ENCODE results near the gene PCDHGC4.

PCDHGC4 gene

DNA sequence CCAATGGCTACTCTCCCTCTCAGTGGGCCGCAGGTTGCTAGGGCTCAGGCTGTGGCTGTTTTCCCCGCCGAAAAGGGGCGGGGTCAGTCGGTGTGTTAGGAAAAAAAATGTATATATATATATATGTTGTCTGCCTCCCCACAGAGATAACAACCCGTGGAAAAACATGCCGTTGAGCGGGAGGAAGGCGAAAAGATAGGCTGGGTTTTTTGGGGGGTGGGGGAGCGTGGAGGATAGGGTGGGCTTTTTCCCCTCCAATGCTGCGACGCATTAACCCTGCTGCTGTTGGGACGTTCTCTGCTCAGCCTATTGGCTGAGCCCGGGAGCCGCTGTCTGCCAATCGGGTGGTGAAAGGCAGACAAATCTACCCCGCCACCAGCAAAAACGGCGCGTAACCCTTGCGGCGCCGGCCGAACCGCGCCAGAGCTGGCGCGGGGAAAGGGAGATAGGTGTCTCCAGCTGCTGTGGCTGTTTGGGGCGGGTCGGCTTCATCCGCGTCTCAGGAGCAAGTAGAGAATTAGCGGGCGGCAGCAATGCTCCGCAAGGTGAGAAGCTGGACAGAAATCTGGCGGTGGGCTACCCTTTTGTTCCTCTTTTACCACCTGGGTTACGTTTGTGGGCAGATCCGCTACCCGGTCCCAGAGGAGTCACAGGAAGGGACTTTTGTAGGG, at the start of gene PCDHGC4:
TSS of gene PCDHGC4 (plus strand) at position 390 of the 671 bp plus-strand sequence. CDS start at position 534, 144 bp downstream.
- no peak for DNase-seq (ENCODE audit: low read depth)

DNA sequence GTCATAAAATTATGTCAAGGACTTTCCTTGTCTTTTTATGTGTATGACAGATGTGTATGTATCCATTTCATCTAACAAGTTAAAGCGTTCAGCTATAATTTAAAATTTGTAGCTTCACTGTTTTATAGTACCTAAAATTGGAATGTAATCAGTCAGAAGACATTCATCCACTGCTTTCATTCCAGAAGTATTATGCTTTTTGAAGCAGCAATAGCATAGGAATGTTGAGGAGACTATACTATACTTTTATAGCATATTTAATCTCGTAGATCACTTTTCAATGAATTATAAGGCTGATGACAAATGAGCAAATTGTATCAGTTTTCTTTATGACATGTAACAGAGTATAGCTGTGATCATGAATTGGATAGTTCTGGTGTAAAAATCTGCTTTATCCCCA, 47.6 kb upstream of the PCDHGC4 start:
- no peak for DNase-seq (ENCODE audit: low read depth)

DNA sequence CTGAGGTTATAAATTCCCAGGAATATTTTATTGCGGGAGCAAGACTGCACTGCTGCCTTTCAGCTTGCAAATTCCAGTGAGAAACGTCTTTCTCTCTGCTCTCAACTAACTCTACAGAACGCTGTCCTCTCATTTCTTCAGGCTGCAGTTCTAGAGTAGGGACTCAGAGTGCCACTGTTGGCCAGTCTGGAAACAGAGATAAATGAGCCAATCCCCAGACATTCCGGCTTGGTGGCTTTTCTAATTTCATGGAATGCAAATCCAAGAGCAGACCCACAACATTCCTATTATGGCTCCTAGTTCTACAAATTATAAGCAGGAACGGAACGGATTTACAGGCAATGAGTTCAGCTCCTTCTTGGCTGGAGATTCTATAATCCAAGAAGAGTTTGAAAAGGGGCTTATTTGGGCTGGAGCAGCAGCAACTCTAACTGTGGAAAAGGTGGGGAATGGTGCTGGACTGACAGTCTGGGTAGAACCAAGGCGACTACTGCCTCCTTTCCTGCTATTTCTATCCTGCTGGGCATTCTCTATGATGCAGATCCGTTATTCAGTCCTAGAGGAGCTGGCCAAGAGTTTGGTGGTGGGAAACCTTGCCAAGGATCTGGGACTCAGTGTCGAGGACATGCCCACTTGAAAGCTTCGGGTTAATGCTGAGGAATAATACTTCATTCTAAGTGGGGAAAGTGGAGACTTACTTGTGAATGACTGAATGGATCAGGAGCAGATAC, 45.3 kb upstream of the PCDHGC4 start:
- DNase-seq (ENCODE audit: low read depth) = no peak

DNA sequence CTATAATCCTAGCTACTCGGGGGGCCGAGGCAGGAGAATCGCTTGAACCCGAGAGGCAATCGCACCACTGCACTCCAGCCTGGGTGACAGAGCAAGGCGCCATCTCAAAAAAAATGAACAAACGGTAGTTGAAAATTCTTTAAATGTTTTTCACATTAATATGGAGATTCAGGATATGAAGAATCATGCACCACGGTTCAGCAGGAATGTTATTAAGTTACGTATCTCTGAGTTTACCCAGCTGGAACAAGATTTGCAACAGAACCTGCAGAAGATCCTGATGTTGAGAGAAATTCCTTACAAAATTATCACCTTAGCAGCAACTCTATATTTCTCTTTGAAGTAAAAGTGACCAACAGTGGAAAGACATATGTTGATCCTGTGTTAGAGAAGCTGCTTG, 44.5 kb upstream of the PCDHGC4 start:
- no peak for DNase-seq (ENCODE audit: low read depth)

DNA sequence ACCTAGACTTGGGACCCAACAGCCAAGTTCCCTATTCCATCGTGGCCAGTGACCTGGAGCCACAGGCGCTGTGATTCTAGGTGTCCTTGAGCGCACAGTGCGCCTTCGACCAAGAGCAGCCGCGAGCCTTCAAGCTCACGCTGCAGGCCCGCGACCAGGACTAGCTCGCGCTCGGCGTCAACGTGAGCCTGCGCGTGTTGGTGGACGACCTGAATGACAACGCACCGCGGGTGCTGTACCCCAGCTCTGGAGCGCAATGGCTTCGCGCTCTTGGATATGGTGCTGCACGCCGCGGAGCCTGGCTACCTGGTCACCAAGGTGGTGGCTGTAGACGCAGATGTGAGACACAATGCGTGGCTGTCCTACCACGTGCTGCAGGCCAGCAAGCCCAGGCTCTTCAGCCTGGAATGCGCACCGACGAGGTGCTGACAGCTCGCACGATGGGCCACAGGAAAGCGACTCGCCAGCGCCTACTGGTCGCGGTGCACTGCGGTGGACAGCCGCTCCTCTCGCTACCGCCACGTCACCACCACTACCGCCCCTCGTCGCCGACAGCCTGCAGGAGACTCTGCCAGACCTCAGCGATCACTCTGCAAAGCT, 43.2 kb upstream of the PCDHGC4 start:
- DNase-seq (ENCODE audit: low read depth) = no peak

DNA sequence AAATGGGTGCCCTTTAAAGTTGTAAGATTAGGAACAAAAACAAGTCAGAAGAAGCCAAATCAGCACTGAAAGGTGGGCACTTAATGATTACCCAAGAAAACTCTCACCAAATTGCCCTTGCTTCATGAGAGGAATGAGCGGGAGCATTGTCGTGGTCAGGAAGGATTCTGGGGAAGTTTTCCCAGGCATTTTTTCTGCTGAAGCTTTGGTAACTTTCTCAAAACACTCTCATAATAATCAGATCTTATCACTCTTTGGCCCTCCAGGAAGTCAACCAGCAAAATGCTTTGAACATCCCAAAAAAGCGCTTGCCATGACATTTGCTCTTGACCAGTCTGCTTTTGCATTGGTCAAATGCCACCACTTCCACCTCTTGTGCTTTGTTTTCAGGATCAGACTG, 19.5 kb upstream of the PCDHGC4 start:
- peak; percentile 61 for DNase-seq (ENCODE audit: low read depth)

DNA sequence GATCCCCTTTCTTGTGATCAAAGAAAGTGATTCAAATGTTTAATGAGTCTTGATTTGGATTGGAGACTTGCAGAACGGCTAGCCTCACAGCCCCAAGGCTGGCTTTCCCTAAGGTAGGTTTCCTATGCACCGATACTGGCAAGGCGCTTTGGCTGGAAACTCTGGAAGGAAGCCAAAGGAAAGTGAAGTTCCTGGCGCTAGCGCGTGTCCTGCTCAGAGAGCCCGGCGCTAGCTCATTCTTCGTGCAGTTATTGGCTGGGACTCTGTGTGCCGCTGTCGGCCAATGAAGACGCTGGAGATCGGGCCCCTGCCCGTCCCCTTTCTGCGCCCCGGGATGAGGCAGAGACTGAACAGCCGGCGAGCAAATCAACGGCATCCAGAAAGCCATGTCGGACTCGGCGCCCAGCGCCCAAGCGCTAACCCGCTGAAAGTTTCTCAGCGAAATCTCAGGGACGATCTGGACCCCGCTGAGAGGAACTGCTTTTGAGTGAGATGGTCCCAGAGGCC, 9.2 kb upstream of the PCDHGC4 start, which contains the start of gene PCDHGC3:
TSS of gene PCDHGC3 (plus strand) at position 342 of the 507 bp plus-strand sequence. CDS start at position 493, 151 bp downstream.
- peak; percentile 91 for DNase-seq (ENCODE audit: low read depth)

DNA sequence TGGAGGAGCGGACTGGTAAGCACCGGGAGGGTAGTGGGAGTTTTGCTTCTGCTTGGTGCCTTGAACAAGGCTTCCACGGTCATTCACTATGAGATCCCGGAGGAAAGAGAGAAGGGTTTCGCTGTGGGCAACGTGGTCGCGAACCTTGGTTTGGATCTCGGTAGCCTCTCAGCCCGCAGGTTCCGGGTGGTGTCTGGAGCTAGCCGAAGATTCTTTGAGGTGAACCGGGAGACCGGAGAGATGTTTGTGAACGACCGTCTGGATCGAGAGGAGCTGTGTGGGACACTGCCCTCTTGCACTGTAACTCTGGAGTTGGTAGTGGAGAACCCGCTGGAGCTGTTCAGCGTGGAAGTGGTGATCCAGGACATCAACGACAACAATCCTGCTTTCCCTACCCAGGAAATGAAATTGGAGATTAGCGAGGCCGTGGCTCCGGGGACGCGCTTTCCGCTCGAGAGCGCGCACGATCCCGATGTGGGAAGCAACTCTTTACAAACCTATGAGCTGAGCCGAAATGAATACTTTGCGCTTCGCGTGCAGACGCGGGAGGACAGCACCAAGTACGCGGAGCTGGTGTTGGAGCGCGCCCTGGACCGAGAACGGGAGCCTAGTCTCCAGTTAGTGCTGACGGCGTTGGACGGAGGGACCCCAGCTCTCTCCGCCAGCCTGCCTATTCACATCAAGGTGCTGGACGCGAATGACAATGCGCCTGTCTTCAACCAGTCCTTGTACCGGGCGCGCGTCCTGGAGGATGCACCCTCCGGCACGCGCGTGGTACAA, 8.5 kb upstream of the PCDHGC4 start:
- DNase-seq (ENCODE audit: low read depth) = peak; percentile 73

DNA sequence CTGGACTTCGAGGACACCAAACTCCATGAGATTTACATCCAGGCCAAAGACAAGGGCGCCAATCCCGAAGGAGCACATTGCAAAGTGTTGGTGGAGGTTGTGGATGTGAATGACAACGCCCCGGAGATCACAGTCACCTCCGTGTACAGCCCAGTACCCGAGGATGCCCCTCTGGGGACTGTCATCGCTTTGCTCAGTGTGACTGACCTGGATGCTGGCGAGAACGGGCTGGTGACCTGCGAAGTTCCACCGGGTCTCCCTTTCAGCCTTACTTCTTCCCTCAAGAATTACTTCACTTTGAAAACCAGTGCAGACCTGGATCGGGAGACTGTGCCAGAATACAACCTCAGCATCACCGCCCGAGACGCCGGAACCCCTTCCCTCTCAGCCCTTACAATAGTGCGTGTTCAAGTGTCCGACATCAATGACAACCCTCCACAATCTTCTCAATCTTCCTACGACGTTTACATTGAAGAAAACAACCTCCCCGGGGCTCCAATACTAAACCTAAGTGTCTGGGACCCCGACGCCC, 7.7 kb upstream of the PCDHGC4 start:
- no peak for DNase-seq (ENCODE audit: low read depth)

DNA sequence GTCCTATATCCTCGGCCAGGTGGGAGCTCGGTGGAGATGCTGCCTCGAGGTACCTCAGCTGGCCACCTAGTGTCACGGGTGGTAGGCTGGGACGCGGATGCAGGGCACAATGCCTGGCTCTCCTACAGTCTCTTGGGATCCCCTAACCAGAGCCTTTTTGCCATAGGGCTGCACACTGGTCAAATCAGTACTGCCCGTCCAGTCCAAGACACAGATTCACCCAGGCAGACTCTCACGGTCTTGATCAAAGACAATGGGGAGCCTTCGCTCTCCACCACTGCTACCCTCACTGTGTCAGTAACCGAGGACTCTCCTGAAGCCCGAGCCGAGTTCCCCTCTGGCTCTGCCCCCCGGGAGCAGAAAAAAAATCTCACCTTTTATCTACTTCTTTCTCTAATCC, 7.0 kb upstream of the PCDHGC4 start:
- no peak for DNase-seq (ENCODE audit: low read depth)

DNA sequence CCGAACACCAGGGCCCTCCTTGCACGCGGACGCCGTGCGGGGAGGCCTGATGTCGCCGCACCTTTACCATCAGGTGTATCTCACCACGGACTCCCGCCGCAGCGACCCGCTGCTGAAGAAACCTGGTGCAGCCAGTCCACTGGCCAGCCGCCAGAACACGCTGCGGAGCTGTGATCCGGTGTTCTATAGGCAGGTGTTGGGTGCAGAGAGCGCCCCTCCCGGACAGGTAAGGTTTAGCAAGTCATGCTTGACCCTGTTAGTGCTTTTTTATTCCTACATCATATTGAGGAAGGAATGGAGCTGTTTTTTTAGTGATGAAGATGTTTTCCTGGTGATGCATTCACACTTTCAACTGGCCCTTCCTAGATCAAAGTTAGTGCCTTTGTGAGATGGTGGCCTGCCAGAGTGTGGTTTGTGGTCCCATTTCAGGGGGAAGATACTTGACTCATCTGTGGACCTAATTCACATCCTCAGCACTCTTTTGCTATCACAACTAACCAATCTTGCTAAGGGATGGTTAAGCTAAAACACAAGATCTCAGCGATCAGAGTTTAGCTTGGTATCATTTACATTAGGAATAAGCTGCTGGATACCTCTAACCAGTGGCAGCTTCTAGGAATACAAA, 6.4 kb upstream of the PCDHGC4 start:
- DNase-seq (ENCODE audit: low read depth) = no peak

DNA sequence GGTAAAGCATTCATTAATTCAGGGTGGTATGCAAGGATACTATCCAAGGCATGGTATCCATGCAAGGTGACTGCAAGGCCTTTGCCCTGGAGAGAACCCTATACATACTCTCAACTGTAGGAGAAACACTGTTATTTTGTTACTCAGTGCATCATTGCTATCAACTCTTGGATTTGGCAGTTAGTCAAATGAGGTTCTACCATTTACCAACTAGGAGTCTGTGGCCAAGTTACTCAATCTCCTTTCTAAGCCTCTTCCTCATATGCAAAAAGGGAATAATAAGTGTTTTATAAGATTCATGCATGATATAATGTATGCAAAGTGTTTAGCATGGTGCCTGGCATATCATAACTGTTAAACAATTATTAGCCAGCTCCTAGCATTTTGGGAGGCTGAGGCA, 5.1 kb upstream of the PCDHGC4 start:
- peak; percentile 31 for DNase-seq (ENCODE audit: low read depth)

DNA sequence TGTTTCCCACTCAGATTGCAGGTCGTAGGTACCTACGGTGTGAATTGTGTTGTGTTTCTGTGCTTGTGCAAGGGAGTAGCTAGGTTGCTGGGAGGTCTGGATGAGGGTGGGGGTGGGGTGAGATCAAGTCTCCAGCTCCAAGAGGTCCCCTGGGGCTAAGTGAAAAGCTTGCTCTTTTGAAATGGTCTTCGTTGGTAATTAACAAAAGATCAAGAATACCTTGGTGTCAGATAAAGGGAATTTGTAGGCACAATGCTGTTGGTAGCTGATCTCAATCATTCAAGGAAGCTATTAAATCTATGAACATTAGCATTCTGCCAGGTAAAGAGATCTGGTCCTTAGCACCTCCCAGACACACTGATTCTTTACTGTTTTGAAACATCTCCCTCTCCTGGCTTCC, 928 bp upstream of the PCDHGC4 start:
- no peak for DNase-seq (ENCODE audit: low read depth)

DNA sequence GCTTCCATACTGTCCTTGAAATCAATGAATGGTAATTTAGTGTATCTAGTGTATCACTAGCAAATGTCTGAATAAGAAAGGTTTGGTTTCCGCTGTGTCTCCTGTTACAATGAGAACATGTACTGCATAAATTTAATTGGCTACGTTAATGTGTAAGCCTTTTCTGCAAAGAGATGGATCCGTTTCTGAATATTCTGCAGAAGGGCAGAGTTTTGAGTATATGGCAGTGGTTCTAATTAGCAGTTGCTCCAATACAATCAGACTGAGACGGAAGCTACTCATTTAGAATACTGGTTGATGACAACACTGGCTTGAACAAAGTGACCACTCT, 555 bp upstream of the PCDHGC4 start:
- DNase-seq (ENCODE audit: low read depth) = no peak

DNA sequence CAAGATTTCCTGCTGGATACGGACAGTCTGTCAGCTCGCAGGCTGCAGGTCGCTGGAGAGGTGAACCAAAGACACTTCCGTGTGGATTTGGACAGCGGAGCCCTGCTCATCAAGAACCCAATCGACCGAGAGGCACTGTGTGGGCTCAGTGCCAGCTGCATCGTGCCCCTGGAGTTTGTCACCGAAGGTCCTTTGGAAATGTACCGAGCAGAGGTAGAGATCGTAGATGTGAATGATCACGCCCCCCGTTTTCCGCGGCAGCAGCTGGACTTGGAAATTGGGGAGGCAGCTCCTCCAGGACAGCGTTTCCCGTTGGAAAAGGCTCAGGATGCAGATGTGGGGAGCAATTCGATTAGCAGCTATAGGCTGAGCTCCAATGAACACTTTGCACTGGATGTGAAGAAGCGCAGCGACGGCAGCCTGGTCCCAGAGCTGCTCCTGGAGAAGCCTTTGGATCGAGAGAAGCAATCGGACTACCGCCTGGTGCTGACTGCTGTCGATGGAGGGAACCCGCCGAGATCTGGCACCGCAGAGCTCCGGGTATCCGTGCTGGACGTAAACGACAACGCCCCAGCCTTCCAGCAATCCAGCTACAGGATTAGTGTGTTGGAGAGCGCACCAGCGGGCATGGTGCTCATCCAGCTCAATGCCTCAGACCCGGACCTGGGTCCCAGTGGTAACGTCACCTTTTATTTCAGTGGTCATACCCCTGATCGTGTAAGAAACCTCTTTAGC, 658 bp downstream of the PCDHGC4 start:
- DNase-seq (ENCODE audit: low read depth) = no peak

DNA sequence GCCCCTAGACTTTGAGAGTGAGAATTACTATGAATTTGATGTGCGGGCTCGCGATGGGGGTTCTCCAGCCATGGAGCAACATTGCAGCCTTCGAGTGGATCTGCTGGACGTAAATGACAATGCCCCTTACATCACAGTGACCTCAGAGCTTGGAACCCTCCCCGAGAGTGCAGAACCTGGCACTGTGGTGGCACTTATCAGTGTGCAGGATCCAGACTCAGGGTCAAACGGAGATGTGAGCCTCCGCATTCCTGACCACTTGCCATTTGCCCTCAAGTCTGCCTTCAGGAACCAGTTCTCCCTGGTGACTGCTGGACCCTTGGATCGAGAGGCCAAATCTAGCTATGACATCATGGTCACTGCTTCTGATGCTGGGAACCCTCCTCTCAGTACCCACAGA, 1.3 kb downstream of the PCDHGC4 start:
- no peak for DNase-seq (ENCODE audit: low read depth)

DNA sequence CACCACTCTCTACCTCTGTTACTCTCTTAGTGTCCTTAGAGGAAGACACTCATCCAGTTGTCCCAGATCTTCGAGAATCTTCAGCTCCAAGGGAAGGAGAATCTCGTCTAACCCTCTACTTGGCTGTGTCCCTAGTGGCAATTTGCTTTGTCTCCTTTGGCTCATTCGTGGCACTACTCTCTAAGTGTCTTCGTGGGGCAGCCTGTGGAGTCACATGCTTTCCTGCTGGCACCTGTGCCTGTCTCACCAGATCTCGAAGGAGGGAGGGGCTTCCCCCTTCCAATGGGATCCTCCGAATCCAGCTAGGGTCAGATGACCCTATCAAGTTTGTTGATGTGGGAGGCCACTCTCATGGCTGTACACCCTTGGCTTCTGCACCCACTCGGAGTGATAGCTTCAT, 2.3 kb downstream of the PCDHGC4 start:
- no peak for DNase-seq (ENCODE audit: low read depth)

DNA sequence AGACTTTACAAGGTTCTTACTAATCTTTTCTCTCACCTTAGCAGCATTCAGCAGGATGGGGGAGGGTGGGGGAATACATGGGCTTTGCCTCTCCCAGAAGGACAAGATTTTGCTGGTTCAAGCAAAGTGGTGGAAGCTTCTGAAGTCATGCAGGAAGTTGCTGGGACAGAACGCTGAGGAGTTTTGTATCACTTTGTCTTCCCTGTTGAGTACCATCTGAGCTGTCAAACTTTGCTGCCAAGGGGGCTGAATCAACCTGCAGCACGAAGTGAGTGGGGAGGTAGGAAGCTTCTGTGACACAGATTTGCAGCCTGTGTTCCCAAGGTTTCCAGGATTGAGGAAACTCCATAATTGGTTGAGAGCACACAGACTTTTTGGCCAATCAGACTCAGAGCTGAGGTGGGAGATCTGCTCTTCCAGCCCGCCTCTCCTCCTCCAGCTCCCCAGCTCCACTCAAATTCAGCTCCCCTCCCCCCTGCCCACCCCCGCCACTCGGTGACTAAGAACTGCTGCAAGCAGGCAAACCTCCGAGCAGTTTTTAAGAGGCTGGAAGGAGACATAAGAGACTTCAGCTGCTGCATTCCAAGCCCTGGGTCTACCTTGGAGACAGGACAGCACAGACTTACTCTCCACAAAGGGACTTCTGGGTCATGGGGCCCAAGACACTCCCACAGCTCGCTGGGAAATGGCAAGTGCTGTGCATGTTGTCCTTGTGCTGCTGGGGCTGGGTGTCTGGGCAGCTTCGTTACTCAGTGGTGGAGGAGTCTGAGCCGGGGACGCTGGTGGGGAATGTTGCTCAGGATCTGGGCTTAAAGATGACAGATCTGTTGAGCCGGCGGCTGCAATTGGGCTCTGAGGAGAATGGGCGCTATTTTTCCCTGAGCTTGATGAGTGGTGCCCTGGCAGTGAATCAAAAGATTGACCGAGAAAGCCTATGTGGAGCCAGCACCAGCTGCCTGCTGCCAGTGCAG, 4.0 kb downstream of the PCDHGC4 start, which contains the start of gene PCDHGC5:
TSS of gene PCDHGC5 (plus strand) at position 491 of the 971 bp plus-strand sequence. CDS start at position 651, 160 bp downstream.
- peak; percentile 49 for DNase-seq (ENCODE audit: low read depth)

DNA sequence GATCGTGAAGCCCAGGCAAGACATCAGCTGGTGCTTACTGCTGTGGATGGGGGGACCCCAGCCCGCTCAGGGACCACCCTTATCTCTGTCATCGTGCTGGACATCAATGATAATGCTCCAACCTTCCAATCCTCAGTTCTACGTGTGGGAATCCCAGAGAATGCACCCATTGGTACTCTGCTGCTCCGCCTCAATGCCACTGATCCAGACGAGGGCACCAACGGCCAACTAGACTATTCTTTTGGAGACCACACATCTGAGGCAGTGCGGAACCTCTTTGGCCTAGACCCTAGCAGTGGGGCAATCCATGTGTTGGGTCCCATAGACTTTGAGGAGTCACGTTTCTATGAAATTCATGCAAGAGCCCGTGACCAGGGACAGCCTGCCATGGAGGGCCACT, 5.0 kb downstream of the PCDHGC4 start:
- DNase-seq (ENCODE audit: low read depth) = no peak

DNA sequence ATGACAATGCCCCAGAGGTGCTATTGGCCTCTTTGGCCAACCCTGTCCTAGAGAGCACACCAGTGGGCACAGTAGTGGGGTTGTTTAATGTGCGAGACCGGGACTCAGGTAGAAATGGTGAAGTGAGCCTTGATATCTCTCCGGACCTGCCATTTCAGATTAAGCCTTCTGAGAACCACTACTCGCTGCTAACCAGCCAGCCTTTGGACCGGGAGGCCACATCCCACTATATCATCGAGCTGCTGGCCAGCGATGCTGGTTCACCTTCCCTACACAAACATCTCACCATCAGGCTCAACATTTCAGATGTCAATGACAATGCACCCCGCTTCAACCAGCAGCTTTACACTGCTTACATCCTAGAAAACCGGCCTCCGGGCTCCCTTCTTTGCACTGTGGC, 5.4 kb downstream of the PCDHGC4 start:
- no peak for DNase-seq (ENCODE audit: low read depth)

Data from amniotic epithelial cell (primary cell).